Forelimb muscle (tissue), 1 donor: ENCODE results near the gene MYL6B. TPM values are rescaled to one million over a fixed set of nuclear protein-coding genes. Genes with fewer than 3 reads are reported as not detected.
A peak's percentile ranks its signal among the peaks of the same experiment; 100 is the strongest.
"Not testable (repeated sequence)": the region's sequence is repeated elsewhere in the genome, so short reads cannot be mapped to it uniquely, and the experiment has no call there.

Experiments
- DNase-seq: peaks from one replicate; pipeline ENCODE4 v3.0.0-alpha.2; 2013; ENCODE audit warnings: low read depth
- polyA plus RNA-seq: library from polyadenylated mRNA; unstranded; fragments of 120-200 nt; gene quantifications from one replicate; pipeline ENCODE4 v1.2.1, GENCODE V29; 2013; ENCODE audit not compliant: insufficient read length

Gene MYL6B
- polyA plus RNA-seq, 1 donor = 905 TPM

DNA sequence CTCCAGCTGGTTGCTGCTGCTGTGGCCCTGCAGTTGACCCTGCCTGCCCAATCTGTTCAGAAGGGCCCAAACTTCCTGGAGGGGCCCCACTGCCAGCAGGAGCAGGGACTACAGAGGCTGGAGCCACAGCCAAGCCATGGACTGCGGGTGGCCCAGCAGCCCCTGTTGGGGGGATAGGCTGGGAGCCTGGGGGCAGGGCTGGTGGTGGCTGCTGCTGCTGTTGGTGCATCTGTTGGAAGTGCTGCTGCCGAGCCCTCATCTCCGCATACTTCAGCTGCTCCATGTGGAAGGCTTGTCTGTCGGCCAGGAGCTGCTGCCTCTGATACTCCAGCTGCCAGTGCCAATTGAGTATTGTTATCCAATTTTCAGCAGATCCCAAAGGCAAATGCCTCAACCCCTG, 13.0 kb downstream of the MYL6B start:
- DNase-seq = no peak

DNA sequence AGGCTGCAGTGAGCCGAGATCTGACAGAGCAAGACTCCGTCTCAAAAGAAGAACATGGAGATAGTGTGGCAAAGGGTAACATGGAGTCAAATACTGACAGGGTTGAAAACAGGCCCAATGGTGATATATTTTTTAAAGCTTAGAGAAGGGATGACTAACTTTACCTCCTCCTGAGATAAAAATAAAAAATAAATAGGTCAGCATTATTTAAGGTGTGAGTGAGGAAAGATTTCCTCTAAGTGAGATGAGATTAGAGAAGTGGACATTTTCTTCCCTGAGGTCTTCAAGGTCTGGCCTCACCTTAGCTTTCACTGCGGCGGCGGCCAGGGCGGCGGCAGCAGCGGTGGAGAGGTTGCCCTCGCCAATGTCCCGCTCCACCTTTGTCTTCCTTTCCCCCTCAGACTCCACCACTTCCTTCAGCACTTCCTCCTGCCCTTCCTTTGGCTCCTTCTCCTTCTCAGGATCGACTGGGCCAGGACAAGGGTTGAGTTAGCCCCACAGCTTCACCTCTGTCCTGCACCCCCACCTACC, 16.9 kb downstream of the MYL6B start:
- DNase-seq = no peak

DNA sequence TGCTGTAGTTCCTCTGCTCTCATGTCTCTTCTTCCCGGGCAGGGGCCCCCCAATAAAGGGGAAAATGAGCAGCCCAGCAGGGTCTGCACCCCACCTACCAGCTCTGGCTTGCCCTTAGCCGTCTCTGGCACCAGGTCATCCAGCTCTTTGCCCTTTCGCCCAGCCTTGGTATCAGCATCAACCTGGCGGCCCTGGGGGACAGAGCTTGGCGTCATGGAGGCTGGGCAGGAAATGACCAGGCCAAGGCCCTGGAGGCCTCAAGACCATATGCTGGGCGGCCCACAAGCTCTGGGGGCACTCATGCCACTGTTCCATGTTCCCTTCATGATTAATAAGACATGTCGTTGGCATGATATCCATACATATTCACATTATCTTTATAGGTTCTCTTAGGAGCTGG, 20.5 kb downstream of the MYL6B start:
- no peak for DNase-seq

DNA sequence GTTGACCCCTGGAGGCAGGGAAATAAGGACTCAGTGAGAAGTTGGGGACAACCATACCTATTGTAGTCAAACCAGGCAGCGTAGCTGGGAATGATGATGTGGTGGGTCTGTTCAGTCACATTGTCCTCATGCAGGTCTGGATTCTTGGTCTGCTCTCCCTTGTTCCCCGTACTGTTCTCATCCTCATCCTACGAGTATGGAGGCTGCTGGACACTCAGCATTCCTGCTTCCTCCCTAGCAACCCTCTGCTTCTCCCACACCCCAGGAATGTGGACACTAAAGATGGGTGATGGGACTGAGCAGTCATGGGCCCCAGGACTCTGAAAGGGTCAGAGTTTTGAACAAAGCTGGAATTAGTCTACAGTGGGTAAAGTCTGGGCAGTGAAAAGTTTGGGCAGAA, 26.0 kb downstream of the MYL6B start:
- no peak for DNase-seq

DNA sequence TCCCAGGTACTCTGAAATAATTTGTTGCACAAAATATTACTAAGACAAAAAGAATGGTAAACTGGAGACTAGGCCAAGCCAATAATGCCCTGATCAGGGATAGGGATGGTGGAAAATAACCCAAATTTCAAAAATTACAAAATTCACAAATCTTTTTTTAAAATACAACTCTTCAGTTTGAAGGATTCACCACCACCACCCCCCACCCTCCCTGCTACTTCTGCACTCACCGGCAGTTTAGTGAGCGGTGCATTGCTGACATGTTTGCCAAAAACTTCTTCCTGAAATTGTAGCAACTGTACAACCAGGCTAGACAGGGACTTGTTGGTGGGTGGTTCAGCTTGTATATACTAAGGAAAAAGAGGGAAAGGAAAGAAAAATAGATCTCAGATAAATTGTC, 34.6 kb downstream of the MYL6B start:
- no peak for DNase-seq

DNA sequence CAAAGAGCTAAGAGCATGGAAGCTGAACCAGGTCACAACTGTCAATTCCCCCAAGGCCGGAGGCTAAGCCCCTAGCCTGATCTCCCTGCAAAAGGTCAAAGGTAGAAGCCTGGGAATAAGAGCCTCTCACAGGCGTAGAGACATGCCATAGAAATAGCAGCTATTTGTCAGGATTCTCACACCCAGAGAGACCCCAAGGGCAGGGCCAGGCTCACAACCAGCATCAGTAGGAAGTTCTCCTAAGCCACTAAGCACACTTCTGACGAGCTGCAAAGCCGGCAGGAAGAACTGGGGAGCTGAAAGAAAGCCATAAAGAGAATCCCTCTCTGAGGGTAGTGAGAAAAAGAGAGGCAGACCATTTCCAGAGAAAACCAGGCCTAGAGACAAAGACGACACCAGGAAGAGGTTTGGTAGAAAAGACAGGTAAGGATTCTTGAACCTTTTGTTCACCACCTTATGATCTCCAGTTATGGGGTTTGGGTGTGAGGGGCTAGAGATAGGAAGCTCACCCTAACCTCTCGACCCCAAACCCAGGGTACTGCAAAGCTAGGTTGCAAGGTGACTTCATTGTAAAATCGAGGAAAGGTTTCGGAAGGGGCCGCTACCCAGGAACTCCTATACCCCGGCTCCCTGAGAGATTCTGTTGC, 35.9 kb downstream of the MYL6B start:
- DNase-seq = no peak

DNA sequence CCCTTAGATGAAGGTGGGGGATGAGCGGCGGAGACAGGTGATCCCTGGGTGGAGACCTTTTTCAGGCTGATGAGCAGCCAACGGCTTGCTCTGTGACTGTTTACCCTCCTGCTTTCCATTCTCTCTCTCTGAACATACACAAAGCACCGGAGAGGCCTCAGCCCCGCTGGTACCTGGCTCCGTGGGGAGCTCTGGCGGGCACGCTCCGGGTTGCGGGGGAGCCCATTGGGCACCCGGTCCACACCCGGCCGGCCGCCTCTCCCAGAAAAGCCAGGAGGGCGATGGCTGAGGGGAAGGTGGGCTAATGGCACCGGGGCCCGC, 36.4 kb downstream of the MYL6B start:
- DNase-seq = no peak

DNA sequence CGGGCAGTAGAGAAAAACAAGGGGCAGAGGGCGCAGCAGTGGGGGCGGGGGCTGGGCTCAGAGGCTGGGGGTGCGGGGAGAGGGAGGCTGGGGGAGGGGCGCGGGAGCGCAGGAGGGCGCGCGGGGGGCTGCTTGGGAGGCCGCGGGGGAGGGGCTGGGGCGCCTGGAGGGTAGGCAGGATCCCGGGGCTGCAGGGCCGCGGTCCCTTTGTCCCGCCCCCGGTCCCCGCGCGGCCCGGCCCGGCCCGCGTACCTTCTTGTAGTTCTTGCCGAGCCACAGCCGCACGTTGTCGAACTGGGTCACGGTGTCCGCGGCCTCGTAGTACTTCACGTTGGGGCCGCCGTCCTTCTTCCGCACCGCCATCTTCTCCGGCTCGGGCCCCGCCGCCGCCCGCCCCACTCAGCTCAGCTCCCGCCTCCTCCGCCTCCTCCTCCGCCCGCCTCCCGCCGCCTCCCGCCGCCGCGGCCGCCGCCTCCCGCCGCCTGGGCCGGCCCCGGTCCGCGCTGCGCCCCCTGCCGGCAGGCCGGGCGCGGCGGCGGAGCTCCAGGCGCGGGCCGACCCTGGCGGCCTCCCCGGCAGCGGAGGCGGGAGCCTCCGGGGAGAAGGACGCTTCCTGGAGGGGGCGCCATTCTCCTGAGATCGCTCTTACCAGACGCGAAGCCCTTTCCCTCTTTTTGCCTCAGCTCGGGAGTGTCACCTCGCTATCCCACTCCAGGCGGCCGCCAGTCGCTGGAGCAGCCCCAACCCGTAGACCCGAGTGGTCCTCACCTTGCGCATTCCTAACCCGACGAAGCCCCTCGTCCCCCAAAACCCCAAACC, 36.9 kb downstream of the MYL6B start, which contains the start of gene SMARCC2:
SMARCC2 (minus strand) TSS at position 385 of the 819 bp plus-strand sequence; CDS start at position 363, 22 bp downstream.
- peak; percentile 76 for DNase-seq

DNA sequence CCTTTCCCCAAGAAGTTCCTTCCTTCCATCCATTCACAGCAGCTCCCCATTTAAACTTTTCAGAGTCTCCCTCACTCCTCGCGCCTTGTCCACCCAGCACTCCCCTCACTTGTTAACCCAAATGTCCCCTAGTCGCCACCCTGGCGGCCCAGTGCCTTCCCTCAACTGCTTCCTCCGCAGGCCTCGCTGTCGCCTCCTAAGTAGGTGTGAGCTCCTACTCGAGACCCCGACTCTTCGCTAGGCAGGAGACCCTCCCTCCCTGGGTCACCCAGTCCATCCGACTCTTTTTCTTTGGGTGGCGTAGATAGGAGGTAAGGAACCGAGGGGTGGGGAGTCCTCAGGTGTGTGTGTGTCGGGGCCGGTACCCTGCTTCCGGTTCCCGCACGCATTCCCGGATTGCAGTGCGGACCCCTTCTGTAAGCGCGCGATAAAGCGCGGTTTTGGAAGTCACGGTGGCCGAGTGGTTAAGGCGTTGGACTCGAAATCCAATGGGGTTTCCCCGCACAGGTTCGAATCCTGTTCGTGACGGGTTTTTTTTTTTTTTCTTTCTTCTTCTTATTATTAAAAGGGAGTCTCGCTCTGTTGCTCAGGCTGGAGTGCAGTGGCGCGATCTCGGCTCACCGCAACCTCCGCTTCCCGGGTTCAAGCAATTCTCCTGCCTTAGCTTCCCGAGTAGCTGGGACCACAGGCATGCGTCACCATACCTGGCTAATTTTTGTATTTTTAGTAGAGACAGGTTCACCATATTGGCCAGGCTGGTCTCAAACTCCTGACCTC, 37.7 kb downstream of the MYL6B start:
- DNase-seq = peak; percentile 72

DNA sequence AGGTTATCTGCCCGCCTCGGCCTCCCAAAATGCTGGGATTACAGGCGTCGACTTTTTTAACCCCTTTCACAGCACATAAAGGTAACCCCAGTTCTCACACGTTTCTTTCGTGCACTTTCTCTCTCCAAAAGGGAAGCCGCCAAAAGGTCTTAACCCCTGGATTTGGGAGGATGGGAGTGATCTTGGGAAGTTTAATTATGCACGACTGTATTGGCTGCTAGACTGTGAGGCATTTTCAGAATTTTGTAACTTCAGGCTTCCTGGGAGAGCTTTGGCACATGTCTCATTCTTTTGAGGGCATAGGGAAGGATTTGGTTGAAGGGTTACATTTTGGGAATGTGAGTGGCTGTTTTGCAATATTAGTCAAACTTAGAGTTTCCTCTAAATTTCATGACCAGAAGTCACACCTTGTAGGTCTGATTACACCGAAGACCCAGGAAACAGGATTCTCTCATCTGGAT, 38.3 kb downstream of the MYL6B start:
- no peak for DNase-seq

DNA sequence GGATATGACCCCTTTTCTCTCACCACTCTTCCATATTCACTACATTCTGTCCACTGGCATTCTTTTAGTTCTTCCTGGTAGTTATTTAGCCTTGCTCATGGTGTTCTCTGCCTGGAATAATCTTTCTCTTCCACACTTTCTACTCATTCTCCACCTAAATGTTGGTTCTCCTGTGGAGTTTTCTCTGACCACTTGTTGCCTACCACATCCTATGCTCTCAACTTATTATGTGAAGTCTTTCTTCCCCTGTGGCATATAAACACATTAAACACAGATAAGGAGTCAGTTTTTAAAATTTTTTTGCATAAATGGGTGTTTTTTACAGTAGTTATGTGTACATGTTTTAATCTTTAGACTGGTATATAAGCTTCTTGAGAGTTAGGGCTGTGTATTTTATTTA, 40.2 kb downstream of the MYL6B start:
- DNase-seq = no peak

DNA sequence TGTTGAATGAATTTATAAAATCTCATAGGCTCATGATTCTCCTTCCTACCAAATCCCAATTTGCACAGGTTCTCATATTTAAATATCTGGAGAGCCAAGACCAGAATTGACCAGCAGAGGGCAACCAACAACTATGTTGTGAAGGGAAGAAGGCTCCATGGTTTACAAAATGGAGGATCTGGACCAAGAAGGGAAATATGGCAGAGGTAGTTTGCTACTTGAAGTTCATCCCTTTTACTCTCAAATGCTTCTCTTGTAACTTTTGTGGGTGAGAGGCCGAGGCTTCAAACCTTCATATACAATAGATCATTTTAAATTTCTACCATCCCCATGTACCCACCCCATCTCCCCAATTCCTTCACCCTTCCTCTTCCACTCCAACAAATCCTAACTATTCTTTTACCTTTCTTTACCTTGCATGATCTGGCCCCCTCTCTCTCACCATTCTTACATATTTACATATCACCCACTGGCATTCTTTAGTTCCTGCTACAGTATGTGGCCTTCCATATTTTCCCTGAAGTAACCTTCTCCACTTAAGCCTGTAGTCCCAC, 40.7 kb downstream of the MYL6B start:
- peak; percentile 60 for DNase-seq

DNA sequence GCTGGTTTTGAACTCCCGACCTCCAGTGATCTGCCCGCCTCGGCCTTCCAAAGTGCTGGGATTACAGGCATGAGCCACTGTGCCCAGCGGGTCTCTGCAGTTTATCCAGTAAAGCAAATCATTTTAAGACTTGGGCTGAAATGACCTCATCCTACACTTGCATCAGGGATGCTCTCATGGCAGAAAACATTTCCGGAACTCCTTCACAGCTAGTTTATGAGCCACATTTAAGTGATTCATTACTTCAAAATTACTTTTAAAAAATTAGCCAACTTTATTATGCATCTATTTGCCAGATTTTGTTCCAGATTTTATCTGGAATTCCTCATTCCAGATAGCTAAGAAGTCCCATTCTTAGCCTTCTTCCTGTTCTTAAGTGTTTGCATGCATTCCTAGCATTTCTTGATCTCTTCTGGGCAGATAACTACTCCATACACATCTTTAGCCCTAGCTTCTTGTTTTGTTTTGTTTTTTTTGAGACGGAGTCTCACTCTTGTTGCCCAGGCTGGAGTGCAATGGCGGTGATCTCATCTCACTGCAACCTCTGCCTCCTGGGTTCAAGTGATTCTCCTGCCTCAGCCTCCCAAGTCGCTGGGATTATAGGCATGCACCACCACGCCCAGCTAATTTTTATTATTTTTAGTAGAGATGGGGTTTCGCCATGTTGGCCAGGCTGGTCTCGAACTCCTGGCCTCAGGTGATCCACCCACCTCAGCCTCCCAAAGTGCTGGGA, 44.6 kb downstream of the MYL6B start:
- DNase-seq = not testable (repeated sequence)

DNA sequence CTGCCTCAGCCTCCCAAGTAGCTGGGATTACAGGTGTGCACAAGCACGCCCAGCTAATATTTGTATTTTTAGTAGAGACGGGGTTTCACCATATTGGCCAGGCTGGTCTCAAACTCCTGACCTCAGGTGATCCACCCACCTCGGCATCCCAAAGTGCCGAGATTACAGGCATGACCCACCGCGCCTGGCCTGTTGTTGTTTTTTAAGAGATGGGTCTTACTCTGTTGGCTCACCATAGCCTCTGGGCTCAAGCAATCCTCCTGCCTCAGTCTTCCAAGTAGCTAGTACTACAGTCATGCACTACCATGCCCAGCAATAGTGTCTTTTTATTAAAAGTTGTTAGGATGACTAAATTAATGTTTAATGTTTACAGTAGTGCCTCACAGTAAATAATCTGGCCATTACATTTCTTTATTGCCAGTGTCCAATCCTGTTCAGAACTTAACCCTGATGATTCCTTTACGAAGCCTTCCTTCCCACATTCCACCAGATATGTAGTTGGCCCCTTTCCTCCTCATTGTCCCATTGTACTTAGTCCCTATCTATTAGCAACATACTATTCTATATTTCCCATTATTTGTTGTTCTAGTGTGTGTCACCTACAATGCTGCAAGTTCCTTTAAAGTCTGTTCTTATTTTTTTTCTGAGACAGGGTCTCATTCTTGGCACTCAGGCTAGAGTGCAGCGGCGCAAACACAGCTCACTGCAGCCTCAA, 45.7 kb downstream of the MYL6B start:
- DNase-seq = no peak

DNA sequence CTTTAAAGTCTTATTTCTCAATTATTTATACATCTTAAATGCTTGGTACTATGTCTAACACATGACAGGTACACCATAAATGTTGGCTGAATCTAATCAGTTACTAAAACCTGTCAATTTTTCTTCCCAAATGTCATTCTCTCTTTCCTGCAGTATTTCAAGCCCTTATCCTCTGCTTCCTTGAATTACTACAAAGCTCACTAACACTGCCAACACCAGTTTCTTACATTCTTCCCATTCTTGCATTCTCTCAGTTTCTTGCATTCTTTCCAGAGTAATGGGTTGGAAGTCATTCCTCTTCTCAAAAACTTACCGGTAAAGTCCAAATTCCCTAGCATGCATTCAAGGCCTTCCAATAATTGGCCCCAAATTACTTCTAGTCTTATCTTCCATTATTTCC, 46.4 kb downstream of the MYL6B start:
- no peak for DNase-seq

DNA sequence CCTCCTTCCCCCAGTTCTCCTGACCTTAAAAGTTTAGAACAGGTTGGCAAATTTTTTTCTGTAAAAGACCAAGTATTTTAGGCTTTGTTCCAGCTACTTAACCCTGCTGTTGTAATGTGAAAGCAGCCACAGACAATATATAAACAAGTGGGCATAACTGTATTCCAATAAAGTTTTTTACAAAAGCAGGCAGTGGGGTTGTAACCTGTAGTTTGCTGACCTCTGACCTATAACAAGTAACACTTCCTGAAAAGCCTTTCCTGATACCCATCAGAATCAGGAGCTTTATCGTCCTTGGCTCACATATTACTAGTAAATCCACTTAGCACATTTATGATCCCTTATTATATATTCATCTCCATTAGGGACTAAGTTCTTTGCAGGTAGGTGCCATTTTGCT, 50.0 kb downstream of the MYL6B start:
- DNase-seq = no peak

DNA sequence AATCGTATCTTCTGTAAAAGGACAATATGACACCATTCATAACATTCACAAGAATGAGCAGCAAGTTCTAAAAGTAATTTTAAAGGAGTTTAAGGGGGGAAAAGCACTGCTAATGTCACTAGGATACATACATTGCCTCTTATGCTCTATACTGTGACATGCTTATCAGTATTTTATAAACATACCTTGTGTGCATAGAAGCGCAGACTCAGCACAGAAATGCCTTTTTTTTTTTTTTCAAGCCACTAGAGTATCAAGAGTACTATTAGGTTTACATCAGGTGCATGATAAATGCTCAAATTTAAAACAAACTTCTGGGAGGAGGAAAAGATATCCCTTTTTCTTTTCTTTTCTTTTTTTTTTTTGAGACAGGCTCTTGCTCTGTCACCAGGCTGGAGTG, 50.5 kb downstream of the MYL6B start:
- DNase-seq = no peak

DNA sequence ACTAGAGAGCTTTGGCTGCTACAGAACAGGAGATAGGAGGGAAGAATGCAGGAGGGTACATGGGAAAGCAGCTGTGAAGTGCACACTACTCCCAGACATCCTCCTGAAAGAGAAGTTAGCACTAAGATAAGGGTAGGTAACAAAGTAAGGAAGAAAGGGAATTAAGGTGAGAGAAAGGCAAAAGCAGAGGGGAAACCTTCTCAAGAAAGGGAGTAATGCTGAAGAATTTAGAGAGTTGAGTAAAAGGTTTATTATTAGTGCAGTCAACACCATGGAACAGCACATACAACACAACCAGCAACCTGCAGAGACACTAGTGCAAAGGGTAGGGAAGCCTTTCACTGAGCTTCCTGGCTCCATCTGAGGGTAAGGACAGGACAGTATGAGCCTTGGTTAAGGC, 51.9 kb downstream of the MYL6B start:
- no peak for DNase-seq

DNA sequence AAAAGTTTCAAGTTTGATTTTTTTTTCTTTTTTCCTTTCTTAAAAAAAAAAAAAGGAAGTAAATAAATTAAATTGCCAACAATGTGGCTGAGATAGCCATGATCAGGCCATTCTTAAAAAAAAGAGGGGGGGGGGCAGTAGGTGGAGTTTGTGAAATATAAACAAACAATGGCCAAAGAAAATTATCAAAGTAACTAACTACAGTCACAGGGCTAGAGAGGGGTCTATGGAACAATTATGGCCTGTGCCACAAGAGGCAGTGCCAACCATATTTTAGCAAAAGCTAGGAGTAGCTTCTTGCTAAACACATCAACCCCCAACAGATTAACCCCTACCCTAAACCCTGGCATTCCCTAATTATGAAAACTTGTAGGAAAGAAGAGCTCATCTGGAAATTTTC, 53.1 kb downstream of the MYL6B start:
- DNase-seq = no peak

DNA sequence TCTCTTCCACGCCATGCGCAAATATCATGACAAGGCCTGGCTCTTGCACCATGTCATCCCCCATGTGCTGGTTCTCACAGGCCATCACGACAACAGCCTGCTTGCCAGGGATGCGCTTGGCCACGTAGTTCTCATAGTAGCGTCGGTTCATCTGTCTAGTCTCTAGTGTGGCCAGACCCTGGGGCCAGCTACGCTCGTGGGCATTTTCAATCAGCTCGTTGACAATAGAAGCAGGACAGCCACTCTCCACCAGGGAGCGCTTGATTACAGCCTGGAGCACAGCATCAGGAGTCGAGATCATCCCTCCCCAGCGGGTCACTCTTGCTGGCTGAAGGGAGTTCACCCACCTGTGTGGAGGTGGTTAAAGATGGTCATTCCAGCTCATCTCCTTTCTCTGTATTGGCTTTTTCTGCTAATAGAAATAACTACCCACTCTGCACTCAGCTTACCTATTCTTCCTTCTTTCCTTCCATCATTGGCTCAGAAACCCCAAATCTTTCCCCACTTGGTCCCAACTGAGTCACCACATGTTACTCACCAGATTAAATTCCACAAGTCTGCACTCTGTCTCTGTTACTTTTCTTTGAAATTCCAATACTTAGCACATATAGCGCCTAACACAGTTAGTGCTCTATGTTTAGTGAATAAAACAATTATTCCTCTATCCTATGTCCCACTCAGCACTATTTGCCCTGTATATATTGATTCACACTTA, 54.2 kb downstream of the MYL6B start:
- no peak for DNase-seq
